ENCODE data around the gene RXRA.

RXRA gene

DNA sequence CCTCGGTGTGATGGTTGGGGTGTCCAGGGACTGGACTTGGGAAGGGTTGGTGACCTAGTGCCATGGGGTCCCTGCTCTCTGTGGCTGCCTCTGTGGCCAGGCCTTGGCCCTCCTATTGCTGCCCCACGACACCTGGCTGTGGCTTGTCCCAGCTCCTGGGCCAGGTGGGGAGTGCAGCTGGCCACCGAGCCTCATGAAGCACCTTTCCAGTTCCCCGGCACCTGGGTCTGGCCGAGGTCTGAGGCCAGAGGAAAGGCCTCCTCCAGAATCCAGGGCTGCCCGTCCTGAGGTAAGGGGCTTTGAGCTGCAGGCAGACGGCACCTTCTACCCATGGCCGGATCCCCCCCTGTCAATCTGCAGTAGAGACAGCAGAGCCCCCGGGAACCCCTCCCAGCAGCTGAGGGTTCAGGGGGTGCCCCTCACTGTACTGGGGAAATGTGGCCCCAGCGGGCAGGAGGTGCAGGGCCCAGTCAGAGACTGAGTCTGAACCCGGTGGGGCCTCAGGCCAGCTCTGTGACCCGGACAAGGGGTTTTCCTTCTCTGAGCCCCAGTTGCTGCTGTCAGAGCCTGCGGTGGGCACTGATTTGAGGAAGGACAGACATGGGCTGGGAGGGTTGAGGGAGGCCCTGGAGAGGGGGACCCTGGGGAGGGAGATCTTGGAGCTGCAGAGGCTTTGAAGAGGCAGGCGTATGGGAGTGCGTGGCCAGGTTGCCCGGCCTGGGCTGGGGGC, 54.5 kb downstream of the RXRA start:
- DNase-seq (ENCODE audit: low spot score) = no peak

- DNase-seq (ENCODE audit: low spot score) = no peak
Measured at GRCh38 chr9:134381272-134381661, 55.0 kb downstream of the RXRA start.

DNA sequence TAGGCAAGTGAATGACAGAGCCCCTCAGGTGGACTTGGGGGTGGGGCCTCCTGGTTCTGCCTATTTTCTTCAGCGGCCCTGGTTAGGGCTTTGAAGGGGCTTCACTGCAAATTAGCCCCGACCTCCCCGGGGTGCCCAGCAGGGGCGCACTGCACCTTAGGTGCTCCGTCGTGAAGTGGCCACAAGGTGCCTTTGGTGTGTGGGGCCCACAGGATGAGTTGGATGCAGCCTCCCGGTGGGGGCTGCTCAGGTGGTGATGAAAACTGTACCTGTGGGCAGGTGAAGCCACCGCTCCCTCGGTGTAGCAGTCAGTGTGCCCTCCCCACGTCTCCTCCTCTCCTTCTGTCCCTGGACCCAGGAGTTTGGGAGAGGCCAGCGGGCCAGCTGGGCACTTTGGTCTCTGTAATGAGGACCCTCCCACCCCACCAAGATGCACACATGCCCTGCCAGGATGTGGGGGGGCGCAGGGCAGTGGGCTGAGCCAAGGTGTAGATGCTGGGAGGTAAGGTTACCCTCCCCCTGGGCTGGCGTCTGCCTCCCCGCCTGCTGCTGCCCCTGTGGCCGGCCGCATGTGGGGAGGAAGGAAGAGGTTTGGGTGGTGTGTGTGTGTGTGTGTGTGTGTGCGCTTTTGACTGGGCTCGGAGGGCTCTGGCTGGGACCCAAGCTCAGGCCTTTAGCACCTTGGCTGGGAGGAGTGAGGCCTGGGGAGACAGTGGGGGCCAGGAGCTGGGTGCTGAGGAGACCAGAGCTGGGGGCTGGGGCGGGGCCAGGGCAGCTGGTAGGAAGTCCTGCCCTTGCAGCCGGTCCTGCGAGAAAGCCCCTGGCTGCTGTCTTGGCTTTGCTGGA, 55.6 kb downstream of the RXRA start:
- DNase-seq (ENCODE audit: low spot score) = no peak

DNA sequence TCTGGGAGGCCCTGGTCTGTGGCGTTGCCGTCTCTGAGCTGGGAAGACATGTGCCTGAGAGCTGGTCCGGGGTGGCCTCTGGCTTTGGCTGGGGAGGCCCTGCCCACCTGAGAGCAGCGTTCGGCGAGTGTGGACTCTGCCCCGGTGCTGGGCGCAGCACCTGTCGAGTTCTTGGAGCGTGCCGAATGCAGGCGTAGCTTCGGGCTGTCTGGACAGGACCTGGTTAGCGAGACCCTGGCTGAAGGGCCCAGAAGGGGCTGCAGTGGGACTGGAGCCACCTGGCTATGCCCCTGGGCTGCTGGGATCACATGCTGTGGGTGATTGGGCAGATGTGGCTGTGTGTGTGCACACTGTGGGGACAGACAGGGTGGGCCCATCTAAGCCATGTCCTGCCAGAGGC, 56.5 kb downstream of the RXRA start:
- no peak for DNase-seq (ENCODE audit: low spot score)

GRCh38 chr9:134383148-134383547, 56.9 kb downstream of the RXRA start:
- DNase-seq (ENCODE audit: low spot score) = no peak

GRCh38 chr9:134384811-134385479, 58.7 kb downstream of the RXRA start:
- no peak for DNase-seq (ENCODE audit: low spot score)

- no peak for DNase-seq (ENCODE audit: low spot score)
Measured at GRCh38 chr9:134385915-134386314, 59.7 kb downstream of the RXRA start.

GRCh38 chr9:134386951-134387831, 60.9 kb downstream of the RXRA start:
- DNase-seq (ENCODE audit: low spot score) = no peak

GRCh38 chr9:134388289-134388808, 62.1 kb downstream of the RXRA start:
- no peak for DNase-seq (ENCODE audit: low spot score)

DNA sequence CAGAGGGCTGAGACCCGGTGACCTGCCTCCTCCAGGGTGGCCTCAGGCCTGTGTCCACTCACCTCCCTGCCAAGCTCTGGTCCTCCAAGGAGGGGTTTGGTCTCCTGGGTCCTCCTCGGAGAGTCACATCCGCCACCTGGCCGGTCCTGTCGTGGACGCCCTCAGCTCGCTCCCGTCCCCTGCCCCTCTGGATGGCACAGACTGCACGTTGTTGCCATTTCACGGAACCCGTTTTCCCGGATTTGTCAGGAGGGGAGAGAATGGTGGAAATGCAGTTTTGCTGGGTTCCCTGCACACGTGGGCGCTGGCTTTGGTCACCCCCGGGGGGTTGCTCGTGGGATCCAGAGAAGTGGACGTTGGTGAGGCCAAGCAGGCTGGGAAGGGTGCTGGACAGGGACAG, 62.7 kb downstream of the RXRA start:
- DNase-seq (ENCODE audit: low spot score) = no peak

GRCh38 chr9:134389642-134390041, 63.4 kb downstream of the RXRA start:
- no peak for DNase-seq (ENCODE audit: low spot score)

DNA sequence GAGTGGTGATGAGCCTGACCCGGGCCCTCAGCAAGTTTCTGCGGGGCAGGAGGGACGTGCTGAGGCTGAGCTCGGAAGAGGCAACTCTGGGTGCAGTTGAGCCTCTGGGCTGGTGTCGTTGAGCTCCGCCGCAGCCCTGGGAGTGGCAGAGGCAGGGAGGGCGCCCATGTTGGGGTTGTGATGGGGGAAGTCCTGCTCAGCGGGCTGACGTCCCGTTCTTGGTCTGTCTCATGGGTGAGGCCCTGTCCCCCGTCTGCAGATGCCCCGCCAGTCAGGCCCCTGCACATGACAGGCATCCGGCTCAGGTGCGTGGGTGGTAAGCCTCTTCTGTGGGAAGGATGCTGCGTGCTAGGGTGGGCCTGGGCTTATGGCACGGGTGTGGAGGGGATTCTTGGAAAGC, 64.3 kb downstream of the RXRA start:
- no peak for DNase-seq (ENCODE audit: low spot score)

DNA sequence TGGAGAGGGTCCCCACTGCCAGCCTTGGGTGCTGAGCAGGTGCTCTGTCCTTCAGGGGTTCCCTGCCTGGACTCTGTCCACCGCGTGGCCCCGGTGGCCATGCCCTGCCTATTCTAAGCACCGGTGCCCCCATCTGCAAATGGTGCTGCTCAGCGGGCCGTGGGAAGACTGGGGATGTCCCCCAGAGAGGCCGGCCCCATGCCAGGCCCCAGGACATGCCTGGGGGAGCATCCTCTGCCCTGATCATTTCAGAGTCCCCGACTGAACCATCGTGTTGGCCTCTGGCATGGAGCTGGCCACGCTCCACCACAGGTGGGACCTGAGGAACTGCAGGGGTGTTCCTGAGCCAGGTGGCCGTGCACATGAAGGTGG, 64.7 kb downstream of the RXRA start:
- DNase-seq (ENCODE audit: low spot score) = no peak

DNA sequence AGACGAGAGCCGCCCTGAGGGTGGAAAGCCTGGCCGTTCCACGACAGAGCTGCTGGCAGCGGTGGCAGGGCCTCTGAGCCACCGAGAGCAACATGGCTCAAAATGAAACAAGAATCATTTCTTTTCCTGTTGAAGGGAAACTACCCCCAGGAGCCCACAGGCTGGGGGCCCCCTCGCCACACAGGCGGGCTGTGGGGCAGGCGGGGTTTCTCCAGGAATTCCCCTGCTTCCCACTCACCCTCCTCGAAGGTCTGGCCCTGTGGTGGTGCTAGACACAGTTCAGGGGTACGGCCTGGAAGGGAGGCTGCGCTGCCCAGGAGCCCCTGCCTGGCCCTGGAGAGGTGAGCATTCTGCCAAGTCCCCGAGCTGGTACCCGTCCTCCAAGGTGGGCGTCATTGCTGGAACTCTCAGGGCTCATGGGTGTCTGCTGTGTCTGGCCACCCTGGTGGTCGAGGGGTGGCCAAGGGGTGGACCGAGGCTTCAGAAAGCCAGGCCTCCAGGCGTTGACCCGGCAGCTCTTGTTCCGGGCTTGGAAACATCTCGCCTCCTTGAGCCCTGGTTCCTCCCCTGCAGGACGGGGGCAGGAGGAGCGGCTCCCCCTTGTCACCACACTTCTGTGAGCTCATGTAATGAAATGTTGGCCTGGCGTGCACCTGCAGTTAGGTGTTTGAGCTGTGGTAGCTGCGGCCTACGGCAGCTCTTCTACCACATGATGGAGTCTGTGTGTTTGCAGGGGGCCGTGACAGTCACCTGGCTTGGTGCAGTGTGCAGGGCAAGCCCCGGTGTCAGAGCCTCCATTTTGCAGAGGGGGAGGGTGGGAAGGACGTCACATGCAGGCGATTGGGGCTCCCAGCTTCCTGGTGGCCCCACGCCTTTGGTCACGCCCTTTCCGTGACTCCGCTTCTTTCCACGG, 65.3 kb downstream of the RXRA start:
- DNase-seq (ENCODE audit: low spot score) = no peak

GRCh38 chr9:134392900-134393299, 66.6 kb downstream of the RXRA start:
- DNase-seq (ENCODE audit: low spot score) = no peak

DNA sequence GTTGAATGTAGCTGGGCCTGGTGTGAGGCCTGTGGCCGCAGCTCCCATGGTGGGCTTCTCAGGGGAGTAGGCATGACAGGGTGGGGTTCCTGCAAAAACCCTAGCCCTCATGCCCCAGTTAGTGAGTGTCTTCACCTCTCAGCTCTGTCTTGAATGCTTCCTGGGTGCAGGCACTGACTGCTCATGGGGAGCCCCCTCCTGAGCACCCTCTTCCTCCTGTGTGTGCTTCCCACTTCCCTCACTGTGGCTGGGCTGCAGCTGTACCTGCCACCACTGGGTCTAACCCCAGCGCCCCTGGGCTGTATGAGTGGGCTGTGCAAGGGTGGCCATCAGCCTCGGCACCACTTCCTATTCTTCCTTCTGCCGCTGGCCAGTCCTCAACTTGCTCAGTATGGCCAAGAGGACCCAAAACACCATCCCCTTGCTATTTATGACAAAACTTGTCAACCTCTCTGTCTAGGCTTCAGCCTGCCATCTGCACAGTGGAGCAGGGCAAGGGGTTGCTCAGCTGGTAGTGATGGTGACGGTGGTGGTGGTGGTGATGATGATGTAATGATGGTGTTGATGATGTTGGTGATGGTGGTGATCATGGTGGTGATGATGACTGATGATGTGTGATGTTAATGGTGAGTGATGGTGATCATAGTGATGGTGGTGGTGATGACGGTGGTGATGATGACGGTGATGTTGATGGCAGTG, 67.5 kb downstream of the RXRA start:
- DNase-seq (ENCODE audit: low spot score) = no peak

- no peak for DNase-seq (ENCODE audit: low spot score)
Measured at GRCh38 chr9:134395002-134395517, 68.8 kb downstream of the RXRA start.

DNA sequence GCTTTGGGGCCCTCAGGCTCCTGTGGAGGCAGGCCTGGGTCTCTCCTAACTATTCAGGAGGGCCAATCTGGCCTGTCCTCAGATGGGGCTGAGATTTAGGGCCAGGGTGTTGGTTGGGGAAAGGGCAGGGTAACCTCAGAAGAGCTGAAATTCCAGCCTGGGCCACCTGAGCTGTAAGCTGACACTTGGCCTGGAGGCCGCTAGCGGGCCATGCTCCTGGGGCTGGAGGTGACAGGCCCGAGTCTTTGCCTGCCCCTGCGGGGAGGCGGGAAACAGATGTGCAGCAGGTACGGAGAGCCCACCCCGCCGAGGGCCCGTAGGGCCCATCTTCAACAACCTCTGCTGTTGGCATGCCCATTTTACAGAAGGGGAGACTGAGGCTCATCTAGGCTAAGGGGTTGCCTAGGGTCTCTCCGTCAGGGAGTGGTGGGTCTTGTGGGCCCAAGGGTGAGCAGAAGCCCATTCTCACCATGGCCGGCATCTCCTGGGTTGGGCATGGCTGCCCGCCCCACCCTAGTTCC, 69.5 kb downstream of the RXRA start:
- no peak for DNase-seq (ENCODE audit: low spot score)

DNA sequence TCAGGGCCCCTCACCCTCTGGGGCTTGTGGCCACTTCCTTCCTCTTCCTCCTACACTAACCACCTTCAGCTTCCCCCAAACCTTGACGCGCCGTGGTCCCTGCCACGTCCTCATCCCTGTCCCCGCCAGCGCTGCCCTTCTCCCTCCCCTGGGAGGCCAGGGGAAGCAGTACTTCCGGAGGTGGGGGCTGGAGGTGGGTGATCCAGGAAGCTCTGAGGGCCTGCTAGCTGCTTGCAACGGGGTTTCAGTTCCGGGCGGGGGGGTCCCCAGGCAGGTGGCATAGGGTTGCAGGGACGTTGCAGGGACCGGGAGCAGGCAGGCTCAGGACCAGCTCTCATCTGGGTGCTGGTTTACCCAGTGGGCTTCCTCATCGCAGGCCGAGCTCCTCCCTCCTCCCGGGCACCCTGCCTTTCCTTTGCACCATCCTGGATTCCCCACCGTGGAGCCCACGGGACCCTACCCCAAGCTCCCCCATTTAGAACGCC, 70.0 kb downstream of the RXRA start:
- DNase-seq (ENCODE audit: low spot score) = no peak

Measured in SK-N-DZ (cell line).